KBM-7 (cell line): ENCODE measurements around the gene KAZN.

Source experiments
- DNase-seq: peaks from one replicate; pipeline ENCODE4 v3.0.0-alpha.2; 2015
- in situ Hi-C: fragments of 300-500 bp; cut with MboI; formaldehyde crosslinking; loops from 2 replicates; pipeline ENCODE4 v1.14.3; 2020; ENCODE audit warnings: low sequenced_read_pairs, low pct_unique_long_range_greater_than_20kb, mixed read lengths

The KAZN gene

GRCh38 chr1:15008783-15009729 lies 410.6 kb downstream of the KAZN start:
- in situ Hi-C loops: no loop called here
- DNase-seq: no peak

GRCh38 chr1:15011160-15011559 lies 412.7 kb downstream of the KAZN start:
- in situ Hi-C loops: no loop called here
- no peak for DNase-seq

- no peak for DNase-seq
- in situ Hi-C loops: no loop called here
Observed at GRCh38 chr1:15011661-15012060, 413.2 kb downstream of the KAZN start.

- in situ Hi-C loops: no loop called here
- no peak for DNase-seq
Observed at GRCh38 chr1:15012822-15013221, 414.3 kb downstream of the KAZN start.

- DNase-seq: no peak
- in situ Hi-C loops: no loop called here
Observed at GRCh38 chr1:15013767-15014166, 415.3 kb downstream of the KAZN start.

GRCh38 chr1:15014516-15014915 lies 416.0 kb downstream of the KAZN start:
- DNase-seq: no peak
- in situ Hi-C loops: no loop called here

GRCh38 chr1:15016001-15016400 lies 417.5 kb downstream of the KAZN start:
- DNase-seq: no peak
- in situ Hi-C loops: no loop called here

- in situ Hi-C loops: no loop called here
- DNase-seq: no peak
Observed at GRCh38 chr1:15016526-15016925, 418.0 kb downstream of the KAZN start.

GRCh38 chr1:15017120-15017519 lies 418.6 kb downstream of the KAZN start:
- in situ Hi-C loops: no loop called here
- no peak for DNase-seq

- in situ Hi-C loops: no loop called here
Observed at GRCh38 chr1:15018767-15019166, 420.3 kb downstream of the KAZN start.

GRCh38 chr1:15020943-15021745 lies 422.7 kb downstream of the KAZN start:
- no peak for DNase-seq
- in situ Hi-C loops: no loop called here

More at GRCh38 chr1:15018767-15019166, 420.3 kb downstream of the KAZN start:
- DNase-seq: no peak

GRCh38 chr1:15022048-15022447 lies 423.6 kb downstream of the KAZN start:
- in situ Hi-C loops: no loop called here

GRCh38 chr1:15023205-15023604 lies 424.7 kb downstream of the KAZN start:
- in situ Hi-C loops: no loop called here
- DNase-seq: no peak

More at GRCh38 chr1:15022048-15022447, 423.6 kb downstream of the KAZN start:
- DNase-seq: no peak

- in situ Hi-C loops: no loop called here
- DNase-seq: no peak
Observed at GRCh38 chr1:15023976-15024375, 425.5 kb downstream of the KAZN start.

- in situ Hi-C loops: loop anchor here (25.0 kb wide), 1 partner anchor 464 kb away; no protein-coding TSS in a partner anchor
- no peak for DNase-seq
Observed at GRCh38 chr1:15026117-15026489, 427.6 kb downstream of the KAZN start.

GRCh38 chr1:15027515-15027986 lies 429.1 kb downstream of the KAZN start:
- in situ Hi-C loops: loop anchor here (25.0 kb wide), 1 partner anchor 465 kb away; no protein-coding TSS in a partner anchor
- peak; percentile 61 for DNase-seq

GRCh38 chr1:15028102-15028501 lies 429.6 kb downstream of the KAZN start:
- in situ Hi-C loops: loop anchor here (25.0 kb wide), 1 partner anchor 466 kb away; no protein-coding TSS in a partner anchor
- DNase-seq: no peak

- in situ Hi-C loops: loop anchor here (25.0 kb wide), 1 partner anchor 466 kb away; no protein-coding TSS in a partner anchor
- DNase-seq: no peak
Observed at GRCh38 chr1:15028616-15029015, 430.1 kb downstream of the KAZN start.

GRCh38 chr1:15029036-15029435 lies 430.6 kb downstream of the KAZN start:
- in situ Hi-C loops: loop anchor here (25.0 kb wide), 1 partner anchor 467 kb away; no protein-coding TSS in a partner anchor
- DNase-seq: no peak

- in situ Hi-C loops: loop anchor here (25.0 kb wide), 1 partner anchor 467 kb away; no protein-coding TSS in a partner anchor
- no peak for DNase-seq
Observed at GRCh38 chr1:15029786-15030185, 431.3 kb downstream of the KAZN start.
